OCI-LY1 (cell line): ENCODE measurements around the gene PITPNM3.

Source experiments
- H2AFZ ChIP-seq: fragments of 200-600 bp; sonication (generic), shearing (Covaris generic); 2 replicates; pipeline ENCODE4 v1.6.0; 2014; ENCODE audit warnings: antibody characterized with exemption, mild to moderate bottlenecking, low read length
- H3F3A ChIP-seq: fragments of 200-600 bp; sonication (generic), shearing (Covaris generic); 2 replicates; pipeline ENCODE4 v1.6.0; 2014; ENCODE audit warnings: mild to moderate bottlenecking, antibody characterized with exemption, low read length, moderate library complexity; ENCODE audit not compliant: insufficient read depth
- H3K27ac ChIP-seq: fragments of 200-600 bp; sonication (generic); 2 replicates; pipeline ENCODE4 v1.5.1; 2014; ENCODE audit warnings: low read length, mixed run types, mild to moderate bottlenecking, low read depth; ENCODE audit not compliant: poor library complexity, severe bottlenecking
- H3K27me3 ChIP-seq: fragments of 200-600 bp; sonication (generic); 2 replicates; pipeline ENCODE4 v1.6.0; 2014; ENCODE audit warnings: antibody characterized with exemption, mild to moderate bottlenecking, low read length, moderate library complexity; ENCODE audit not compliant: insufficient read depth
- H3K36me3 ChIP-seq: fragments of 200-600 bp; sonication (generic); 2 replicates; pipeline ENCODE4 v1.6.1; 2014; ENCODE audit warnings: mild to moderate bottlenecking, antibody characterized with exemption, low read length, moderate library complexity, mixed read lengths; ENCODE audit not compliant: insufficient read depth
- H3K4me1 ChIP-seq: fragments of 200-600 bp; sonication (generic); 2 replicates; pipeline ENCODE4 v1.5.1; 2014; ENCODE audit warnings: mild to moderate bottlenecking, low read length, moderate library complexity; ENCODE audit not compliant: insufficient read depth, severe bottlenecking
- H3K4me2 ChIP-seq: fragments of 200-600 bp; sonication (generic), shearing (Covaris generic); 2 replicates; pipeline ENCODE4 v1.6.1; 2014; ENCODE audit warnings: low read length
- H3K4me3 ChIP-seq: fragments of 200-600 bp; sonication (generic); 2 replicates; pipeline ENCODE4 v1.5.1; 2014; ENCODE audit warnings: low read length, low read depth, mild to moderate bottlenecking, mixed read lengths; ENCODE audit not compliant: poor library complexity, severe bottlenecking
- H3K79me2 ChIP-seq: fragments of 200-600 bp; shearing (Covaris generic); 2 replicates; pipeline ENCODE4 v1.6.1; 2016; ENCODE audit warnings: mixed run types, low read length, mixed read lengths; ENCODE audit not compliant: insufficient read depth
- H3K9ac ChIP-seq: fragments of 200-600 bp; sonication (generic), shearing (Covaris generic); 2 replicates; pipeline ENCODE4 v1.6.1; 2014; ENCODE audit warnings: mild to moderate bottlenecking, low read length, mixed read lengths
- H3K9me2 ChIP-seq: fragments of 200-600 bp; sonication (generic), shearing (Covaris generic); 2 replicates; pipeline ENCODE4 v1.6.1; 2014; ENCODE audit warnings: low read depth, mild to moderate bottlenecking, low read length, mixed read lengths
- H3K9me3 ChIP-seq: fragments of 200-600 bp; shearing (Covaris generic); 2 replicates; pipeline ENCODE4 v1.6.1; 2014; ENCODE audit warnings: low read length, mixed read lengths
- H4K20me1 ChIP-seq: fragments of 200-600 bp; sonication (generic), shearing (Covaris generic); 2 replicates; pipeline ENCODE4 v1.6.0; 2016; ENCODE audit warnings: mild to moderate bottlenecking, low read length; ENCODE audit not compliant: insufficient read depth
- EZH2 ChIP-seq: fragments of 200-600 bp; sonication (generic), shearing (Covaris generic); IDR thresholded peaks from 2 replicates; pipeline ENCODE4 v1.8.0; 2017; ENCODE audit warnings: borderline replicate concordance, mixed run types, mild to moderate bottlenecking, antibody characterized with exemption, low read length, moderate library complexity, mixed read lengths
- TF ChIP-seq, protein P1 (sequence below): fragments of 200-600 bp; sonication (generic), shearing (Covaris generic); IDR thresholded peaks from 2 replicates; pipeline ENCODE4 v1.5.1; 2017; ENCODE audit warnings: mild to moderate bottlenecking, antibody characterized with exemption, low read length, moderate library complexity, mixed read lengths

The PITPNM3 gene

DNA sequence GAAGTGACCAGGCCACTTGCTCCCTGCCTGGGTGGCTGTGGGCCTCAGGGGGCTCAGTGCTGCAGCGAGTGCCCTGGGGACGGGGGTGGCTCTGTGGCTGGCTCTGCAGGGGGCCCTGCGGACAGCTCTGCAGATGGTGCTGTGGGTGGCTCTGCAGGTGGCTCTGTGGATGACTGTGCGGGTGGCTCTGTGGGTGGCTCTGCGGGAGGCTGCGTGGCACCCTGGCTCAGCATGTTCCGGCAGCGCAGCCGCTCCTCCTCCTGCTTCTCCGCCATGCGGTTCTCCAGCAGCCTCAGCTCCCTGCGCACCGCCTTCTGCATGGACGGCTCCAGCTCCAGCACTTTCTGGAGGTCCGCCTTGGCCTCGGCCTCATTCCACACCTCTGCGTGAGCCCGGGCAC, 130.9 kb downstream of the PITPNM3 start:
- no peak overlapping the region for H3K4me2 ChIP-seq
- no peaks in the 10 kb centered on the region for H3F3A ChIP-seq
- H4K20me1 ChIP-seq = no peaks in the 10 kb centered on the region

DNA sequence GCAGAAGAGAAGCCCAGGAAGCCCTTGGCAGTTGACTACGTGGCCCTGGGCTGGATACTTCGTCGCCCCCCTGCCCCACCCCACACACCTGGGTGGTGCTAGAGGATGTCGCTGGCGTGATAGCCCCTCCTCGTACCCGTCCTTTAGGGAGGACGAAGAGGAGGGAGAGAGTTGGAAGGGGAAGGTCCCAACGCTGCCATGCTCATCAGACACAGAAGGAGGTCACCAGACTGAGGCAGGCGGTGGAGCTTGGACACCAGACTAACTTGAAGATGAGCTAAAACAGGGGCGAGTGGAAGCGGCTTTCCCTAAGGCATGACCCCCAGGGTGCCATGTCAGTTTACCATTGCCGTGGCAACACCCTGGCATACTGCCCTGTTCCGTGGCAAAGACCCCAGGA, 132.4 kb downstream of the PITPNM3 start:
- no peaks in the 10 kb centered on the region for H4K20me1 ChIP-seq
- H3K4me3 ChIP-seq = no peak overlapping the region
- no peaks in the 10 kb centered on the region for H3K9me2 ChIP-seq
- H2AFZ ChIP-seq = no peak overlapping the region
- H3K27me3 ChIP-seq = 0 out of 2 replicates have a peak, but pooled peaks cover 5% of the 10 kb centered on the region
- no peak overlapping the region for H3K9ac ChIP-seq
- no peaks in the 10 kb centered on the region for H3K9me3 ChIP-seq
- H3K27ac ChIP-seq = no peak overlapping the region
- TF ChIP-seq EZH2 = no peak
- TF ChIP-seq, protein P1, sequence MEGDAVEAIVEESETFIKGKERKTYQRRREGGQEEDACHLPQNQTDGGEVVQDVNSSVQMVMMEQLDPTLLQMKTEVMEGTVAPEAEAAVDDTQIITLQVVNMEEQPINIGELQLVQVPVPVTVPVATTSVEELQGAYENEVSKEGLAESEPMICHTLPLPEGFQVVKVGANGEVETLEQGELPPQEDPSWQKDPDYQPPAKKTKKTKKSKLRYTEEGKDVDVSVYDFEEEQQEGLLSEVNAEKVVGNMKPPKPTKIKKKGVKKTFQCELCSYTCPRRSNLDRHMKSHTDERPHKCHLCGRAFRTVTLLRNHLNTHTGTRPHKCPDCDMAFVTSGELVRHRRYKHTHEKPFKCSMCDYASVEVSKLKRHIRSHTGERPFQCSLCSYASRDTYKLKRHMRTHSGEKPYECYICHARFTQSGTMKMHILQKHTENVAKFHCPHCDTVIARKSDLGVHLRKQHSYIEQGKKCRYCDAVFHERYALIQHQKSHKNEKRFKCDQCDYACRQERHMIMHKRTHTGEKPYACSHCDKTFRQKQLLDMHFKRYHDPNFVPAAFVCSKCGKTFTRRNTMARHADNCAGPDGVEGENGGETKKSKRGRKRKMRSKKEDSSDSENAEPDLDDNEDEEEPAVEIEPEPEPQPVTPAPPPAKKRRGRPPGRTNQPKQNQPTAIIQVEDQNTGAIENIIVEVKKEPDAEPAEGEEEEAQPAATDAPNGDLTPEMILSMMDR = no peak
- H3F3A ChIP-seq = no peaks in the 10 kb centered on the region
- H3K79me2 ChIP-seq = no peaks in the 10 kb centered on the region
- H3K4me2 ChIP-seq = no peak overlapping the region
- no peaks in the 10 kb centered on the region for H3K4me1 ChIP-seq
- H3K36me3 ChIP-seq = no peaks in the 10 kb centered on the region

More for the DNA sequence above, 130.9 kb downstream of the PITPNM3 start:
- Histone ChIP-seq H3K4me1 (no peaks in the 10 kb centered on the region), H3K9me3 (no peaks in the 10 kb centered on the region), H3K9ac (no peak overlapping the region), H3K36me3 (no peaks in the 10 kb centered on the region), H3K4me3 (no peak overlapping the region), H2AFZ (no peak overlapping the region), H3K27ac (no peak overlapping the region), H3K27me3 (0 out of 2 replicates have a peak, but pooled peaks cover 5% of the 10 kb centered on the region), H3K9me2 (no peaks in the 10 kb centered on the region), H3K79me2 (no peaks in the 10 kb centered on the region)
- TF ChIP-seq, protein P1 = no peak
- no peak for TF ChIP-seq EZH2

DNA sequence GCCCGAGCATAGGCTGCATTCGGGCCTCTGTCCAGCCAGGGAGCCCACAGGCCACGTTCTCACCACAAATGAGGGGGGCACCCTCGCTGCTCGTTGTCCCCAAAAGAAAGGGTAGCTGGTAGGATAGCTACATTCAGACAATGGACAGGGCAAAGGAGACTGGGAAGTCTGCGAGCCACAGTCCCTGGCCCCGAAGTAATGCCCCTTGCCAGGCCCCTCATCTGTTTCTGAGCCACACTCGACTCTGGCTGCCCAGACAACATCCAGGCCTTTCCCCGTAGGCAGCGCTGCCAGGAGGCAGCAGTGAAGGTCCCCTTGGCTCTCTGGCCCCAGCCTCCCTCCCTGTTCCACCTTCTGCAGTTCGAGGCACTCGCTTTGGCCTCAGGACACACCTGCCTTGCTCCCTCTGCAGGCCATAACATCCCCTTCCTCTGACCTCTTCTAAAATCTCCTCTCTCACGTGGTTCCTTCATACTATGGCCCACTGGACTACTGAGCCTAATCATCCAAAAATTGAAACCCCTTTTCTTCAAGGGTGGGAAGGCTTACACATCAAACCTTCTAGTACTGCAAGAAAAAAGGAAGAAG, 133.6 kb downstream of the PITPNM3 start:
- TF ChIP-seq, protein P1 = no peak
- no peak for TF ChIP-seq EZH2
- Histone ChIP-seq H3K79me2 (no peaks in the 10 kb centered on the region), H3K9me3 (no peaks in the 10 kb centered on the region), H3K4me2 (no peak overlapping the region), H3F3A (no peaks in the 10 kb centered on the region), H3K9ac (no peak overlapping the region), H3K4me1 (no peaks in the 10 kb centered on the region), H3K27ac (no peak overlapping the region), H3K9me2 (no peaks in the 10 kb centered on the region), H3K4me3 (no peak overlapping the region), H3K27me3 (no peaks in the 10 kb centered on the region), H4K20me1 (no peaks in the 10 kb centered on the region), H2AFZ (no peak overlapping the region), H3K36me3 (no peaks in the 10 kb centered on the region)
